Retinal pigment epithelial cell (primary cell): ENCODE results near the gene SH3PXD2B.
A peak's percentile ranks its signal among the peaks of the same experiment; 100 is the strongest.

ENCODE experiments used
- DNase-seq: peaks from one replicate; pipeline ENCODE4 v3.0.0-alpha.2; 2010; ENCODE audit warnings: low read depth
- H3K4me3 ChIP-seq: 2 replicates; pipeline ENCODE4 v1.5.1; 2011; ENCODE audit warnings: mild to moderate bottlenecking, low read length, control low read depth, moderate library complexity
- CTCF ChIP-seq: conservative IDR thresholded peaks from 2 replicates; pipeline ENCODE4 v1.5.1; 2011; ENCODE audit warnings: low read depth, low read length, control low read depth, inconsistent platforms

Gene SH3PXD2B

GRCh38 chr5:172418862-172419814, 35.2 kb downstream of the SH3PXD2B start:
- TF ChIP-seq CTCF: no peak
- no peak for DNase-seq
- H3K4me3 ChIP-seq: no peak overlapping the region

DNA sequence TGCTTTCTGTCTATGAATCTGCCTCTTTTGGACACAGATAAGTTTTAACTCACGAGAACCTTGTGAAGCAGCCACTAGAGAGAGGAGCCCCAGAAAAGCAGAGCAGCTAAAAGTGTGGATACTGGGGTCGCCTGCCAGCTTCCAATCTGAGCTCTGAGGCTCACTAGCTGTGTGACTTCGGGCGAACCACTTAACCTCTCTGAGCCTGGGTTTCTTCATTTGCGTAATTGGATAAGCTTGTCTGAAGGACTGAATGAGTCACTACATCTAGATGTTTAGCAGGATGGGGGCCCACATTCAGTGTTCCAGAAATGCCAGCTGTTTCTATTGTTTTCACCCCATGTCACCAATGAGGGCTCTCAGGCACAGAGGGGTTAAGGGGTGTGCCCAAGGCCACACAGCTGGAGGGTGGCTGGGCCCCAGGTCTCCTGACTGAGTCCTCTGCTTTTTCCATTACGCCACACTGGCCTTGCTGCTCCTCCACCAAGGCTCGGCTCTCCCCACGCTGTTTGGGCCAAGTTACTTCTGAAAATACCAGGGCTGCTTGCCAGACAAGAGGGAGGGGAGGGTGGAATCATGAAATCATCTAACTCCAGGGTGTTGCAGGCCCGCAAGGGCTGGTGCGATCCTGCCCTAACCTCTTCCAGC, 36.2 kb downstream of the SH3PXD2B start:
- DNase-seq: peak; percentile 64
- H3K4me3 ChIP-seq: no peak overlapping the region
- TF ChIP-seq CTCF: no peak

- no peak for DNase-seq
- H3K4me3 ChIP-seq: no peak overlapping the region
- no peak for TF ChIP-seq CTCF
These were observed 37.0 kb downstream of the SH3PXD2B start for GRCh38 chr5:172417130-172417841.

DNA sequence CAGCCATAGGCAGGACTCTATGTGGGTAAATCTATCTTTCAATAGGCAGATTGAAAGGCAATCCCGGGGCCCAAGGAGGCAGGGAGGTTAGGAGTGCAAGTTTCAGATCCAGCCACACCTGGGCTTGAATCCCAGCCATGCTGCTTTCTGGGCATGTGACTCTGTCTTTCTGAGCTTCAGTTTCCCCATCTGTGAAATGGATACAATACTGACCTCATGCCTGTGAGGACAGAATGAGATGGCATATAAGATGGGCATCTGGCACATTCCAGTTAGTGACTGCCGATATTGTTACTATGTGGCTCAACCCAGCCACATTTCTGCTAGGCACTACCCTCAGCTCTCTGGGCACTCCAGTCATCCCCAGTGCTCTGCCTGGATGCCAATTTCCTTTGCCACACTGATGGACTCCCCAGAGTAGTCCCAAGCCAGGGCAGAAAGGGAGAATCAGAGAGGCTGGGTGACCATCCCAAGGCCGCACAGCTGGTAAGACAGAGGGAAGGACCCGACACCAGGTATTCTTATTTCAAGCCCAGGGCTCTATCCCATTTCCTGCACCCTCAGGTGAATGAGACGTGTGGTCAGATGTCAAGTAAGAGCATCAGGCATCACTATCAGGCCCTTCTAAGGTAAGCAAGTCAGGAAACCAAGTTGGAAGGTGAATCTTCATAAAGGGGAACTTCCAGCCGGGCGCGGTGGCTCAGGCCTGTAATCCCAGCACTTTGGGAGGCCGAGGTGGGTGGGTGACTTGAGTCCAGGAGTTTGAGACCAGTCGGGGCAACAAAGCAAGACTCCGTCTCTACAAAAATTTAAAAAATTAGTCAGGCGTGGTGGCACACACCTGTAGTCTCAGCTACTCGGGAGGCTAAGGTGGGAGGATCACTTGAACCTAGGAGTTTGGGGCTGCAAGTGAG, 38.7 kb downstream of the SH3PXD2B start:
- no peak for DNase-seq
- no peak for TF ChIP-seq CTCF
- no peak overlapping the region for H3K4me3 ChIP-seq

GRCh38 chr5:172414531-172415361, 39.6 kb downstream of the SH3PXD2B start:
- H3K4me3 ChIP-seq: no peak overlapping the region
- TF ChIP-seq CTCF: no peak
- DNase-seq: no peak

DNA sequence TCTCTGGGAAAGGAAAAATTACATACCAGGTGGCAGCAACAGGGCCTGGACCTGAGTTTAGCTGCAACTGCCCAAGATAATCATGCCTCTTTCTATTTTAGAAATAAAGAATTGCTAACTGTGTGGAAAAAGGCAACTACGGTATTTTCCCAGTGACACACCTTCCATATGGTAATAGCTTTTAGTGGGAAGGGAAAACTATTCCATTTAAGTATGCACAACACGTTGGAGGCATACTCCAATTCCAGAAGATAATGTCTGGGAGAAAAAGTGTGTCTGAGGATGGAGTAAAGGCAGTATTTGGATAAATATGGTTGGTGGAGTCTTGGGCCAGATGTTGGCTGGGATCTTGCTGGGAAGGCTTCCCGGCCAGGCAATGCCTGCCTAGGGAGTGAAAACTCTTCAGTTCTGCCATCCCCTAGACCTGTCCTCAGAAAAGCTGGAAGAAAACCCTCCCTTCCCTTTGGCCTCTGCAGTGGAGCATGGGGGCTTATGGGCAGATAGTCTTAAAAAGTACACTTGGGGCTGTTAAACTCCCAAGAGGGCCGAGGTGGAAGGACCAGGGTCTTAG, 40.6 kb downstream of the SH3PXD2B start:
- TF ChIP-seq CTCF: no peak
- no peak overlapping the region for H3K4me3 ChIP-seq
- no peak for DNase-seq
